Activated T-helper 1 cell treated with Interleukin-2 at 50 U/mL for 16 hours (primary cell): ENCODE results near the gene NCCRP1.
A peak's percentile ranks its signal among the peaks of the same experiment; 100 is the strongest.
"Not testable (repeated sequence)": the region's sequence is repeated elsewhere in the genome, so short reads cannot be mapped to it uniquely, and the experiment has no call there.

ENCODE experiments used
- DNase-seq: peaks from one replicate; pipeline ENCODE4 v3.0.0-alpha.2; 2020; ENCODE audit warnings: low read depth

The NCCRP1 gene

DNA sequence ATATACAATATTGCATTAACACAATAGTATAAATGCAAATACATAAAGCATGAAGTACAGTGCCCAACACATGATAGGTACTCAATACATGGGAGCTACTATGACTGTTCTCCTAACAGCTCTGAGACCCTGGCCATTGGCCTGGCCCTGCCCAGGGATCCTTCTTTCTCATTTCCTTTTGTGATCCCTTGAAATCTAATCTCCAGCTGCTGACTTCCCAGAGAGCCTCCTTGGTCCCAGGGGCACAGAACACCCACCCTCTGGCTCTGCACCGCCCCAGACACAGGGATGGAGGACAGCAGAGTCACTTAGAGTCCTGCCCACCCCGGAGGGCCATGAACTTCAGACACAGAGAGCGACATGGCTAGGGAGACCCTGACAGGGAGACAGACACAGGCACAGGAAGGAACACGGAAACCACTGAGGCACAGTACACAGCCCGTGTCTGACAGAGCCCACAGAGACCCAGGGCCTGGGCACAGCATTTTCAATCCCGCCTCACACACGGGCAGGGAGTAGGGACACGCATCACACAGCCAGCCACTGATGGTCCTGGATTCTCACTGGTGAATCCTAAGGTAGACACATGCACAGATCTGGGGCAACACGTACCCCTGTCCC is 11.5 kb downstream of the NCCRP1 start:
- DNase-seq, result no peak

DNA sequence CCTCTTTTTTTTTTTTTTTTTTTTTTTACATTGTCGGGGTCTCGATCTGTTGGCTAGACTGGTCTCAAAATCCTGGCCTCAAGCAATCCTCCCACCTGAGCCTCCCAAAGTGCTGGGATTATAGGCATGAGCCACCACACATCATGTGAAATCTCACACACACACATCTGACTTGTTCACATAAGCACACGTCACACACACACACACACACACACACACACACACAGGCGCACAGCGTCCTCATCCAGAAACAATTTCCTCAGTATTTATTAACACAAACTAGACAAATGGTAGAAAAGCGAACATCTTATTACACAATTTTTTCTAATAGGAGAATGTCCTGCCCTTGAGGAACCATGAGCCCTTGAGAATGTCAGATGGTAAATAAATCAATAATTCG is 12.4 kb downstream of the NCCRP1 start:
- DNase-seq, result no peak

DNA sequence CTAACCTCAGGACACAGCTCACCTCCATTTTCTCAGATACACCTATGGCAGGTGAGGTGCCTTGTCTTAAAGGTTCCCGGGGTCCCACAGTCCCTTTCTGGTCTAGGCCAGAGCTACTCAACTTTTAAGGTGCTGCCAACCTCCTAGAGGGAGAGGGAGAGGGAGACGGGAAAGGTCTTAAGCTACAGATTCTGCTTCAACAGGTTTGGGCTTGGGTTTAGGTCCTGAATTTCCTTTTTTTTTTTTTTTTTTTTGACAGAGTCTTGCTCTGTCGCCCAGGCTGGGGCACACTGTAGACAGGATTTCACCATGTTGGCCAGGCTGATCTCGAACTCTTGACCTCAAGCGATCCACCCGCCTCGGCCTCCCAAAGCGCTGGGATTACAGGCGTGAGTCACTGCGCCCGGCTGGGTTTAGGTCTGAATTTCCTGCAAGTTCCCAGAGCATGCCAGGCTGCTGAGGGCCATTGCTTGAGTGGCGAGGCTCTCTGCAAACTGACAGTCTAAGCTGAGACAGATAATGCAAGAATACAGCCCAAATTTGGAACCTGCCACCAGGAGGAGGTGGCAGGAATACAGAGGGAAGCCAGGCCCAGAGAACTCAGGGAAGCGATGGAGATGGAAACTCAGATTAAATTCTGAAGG is 15.1 kb downstream of the NCCRP1 start:
- no peak for DNase-seq

DNA sequence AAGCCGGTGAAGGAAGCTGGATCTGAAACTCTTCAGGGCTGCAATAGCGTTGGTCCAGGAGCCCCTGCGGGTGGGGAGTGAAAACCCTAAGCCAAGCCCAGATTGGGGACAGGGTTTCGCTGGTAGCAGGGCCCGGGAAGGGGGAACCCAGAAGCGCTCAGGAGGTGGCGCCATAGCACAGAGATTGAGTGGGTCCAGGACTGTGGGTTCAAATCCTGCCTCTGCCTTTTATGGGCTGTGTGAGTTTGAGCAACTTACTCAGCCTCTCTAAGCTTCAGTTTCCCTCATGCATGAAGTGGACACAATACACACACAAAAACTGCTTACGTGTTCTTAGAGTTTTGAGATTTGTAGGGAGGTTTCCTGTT is 15.6 kb downstream of the NCCRP1 start:
- peak; percentile 47 for DNase-seq

DNA sequence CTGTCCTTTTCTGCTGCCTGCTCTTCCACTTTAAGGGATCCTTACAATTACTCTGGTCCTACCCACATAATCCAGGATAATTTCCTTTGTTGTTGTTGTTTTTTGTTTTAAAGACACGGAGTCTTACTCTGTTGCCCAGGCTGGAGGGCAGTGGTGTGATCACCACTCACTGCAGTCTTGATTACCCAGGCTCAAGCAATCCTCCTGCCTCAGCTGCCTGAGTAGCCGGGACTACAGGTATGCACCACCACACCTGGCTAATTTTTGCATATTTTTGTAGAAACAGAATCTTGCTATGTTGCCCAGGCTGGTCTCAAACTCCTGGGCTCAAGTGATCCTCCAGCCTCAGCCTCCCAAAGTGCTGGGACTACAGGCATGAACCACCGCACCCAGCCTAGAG is 18.6 kb downstream of the NCCRP1 start:
- DNase-seq, result not testable (repeated sequence)

DNA sequence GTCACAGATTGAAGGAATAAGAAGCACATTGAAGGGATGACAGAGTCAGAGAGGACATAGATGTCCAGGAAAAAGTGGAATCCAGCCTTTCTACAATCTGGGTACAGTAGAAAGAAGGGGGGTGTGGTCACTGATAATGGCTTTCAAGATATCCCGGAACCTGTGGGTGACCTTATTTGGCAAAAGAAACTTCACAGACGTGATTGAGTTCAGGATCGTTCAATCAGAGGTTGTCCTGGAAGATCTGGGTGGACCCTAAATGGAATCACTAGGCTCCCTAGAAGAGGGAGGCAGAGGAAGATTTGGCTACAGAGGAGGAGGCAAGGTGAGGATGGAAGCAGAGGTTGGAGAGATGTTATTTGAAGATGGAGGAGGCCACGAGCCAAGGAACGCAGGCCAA is 20.3 kb downstream of the NCCRP1 start:
- no peak for DNase-seq

DNA sequence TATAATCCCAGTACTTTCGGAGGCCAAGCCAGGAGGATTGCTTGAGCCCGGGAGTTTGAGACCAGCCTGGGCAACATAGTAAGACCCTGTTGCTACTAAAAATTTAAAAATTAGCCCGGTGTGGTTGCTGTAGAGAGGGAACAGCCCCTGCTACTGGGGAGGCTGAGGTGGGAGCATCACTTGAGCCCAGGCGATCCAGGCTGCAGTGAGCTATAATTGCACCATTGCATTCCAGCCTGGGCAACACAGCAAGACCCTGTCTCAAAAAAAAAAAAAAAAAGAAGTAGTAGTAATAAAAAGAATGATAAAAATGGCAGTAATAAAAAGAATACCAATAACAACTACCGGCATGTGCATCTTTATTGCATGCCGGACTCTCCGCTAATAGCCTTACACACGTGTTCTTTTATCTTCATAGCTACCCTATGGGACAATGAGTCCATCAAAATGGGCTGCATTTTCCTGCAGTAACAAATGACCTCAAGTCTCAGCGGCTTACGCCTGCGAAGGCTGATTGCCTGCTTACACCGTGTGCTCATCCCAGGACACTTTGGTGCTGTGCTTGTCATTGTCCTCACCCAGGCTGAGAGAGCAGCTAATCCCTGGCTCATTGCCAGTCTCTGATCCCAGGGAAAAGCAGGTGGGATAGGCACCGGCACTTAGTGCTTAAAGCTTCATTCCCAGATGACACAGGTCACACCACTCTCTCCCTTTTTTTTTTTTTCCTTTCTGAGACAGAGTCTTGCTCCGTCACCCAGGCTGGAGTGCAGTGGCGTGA is 21.7 kb downstream of the NCCRP1 start:
- no peak for DNase-seq

DNA sequence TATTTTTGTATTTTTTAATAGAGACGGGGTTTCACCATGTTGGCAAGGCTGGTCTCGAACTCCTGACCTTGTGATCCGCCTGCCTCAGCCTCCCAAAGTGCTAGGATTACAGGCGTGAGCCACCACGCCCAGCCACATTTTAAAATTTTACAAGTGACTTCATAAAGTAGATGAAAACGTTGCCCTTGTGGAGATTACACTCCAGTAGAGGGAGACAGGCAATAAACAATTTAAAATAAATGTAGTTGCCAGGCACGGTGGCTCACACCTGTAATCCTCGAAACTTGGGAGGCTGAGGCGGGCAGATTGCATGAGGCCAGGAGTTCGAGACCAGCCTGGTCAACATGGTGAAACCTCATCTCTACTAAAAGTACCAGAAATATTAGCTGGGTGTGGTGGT is 22.3 kb downstream of the NCCRP1 start:
- not testable (repeated sequence) for DNase-seq

DNA sequence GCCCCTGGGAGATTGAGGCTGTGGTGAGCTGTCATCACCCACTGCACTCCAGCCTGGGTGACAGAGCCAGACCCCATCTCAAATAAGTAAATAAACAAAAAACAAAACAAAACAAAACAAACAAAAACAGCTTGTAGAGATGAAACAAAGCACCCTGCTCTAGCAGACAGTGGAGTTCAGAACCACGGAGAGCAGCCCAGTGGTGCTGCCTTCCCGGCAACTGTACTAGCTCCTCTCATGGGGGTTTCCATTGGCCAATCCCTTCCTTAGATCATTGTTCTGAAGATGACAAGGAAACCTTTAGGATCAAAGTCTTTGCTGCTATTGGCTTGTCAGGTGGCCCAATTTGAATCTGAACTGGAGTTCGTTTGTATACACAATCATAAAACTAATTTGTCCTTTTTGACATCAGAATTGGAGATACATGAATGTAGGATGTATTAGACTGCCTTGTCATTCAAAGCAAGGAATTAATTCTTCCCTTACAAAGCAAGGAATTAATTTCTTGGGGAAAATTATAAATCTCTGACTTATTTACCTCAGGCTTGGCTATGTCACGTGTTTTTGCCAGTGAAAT is 27.0 kb downstream of the NCCRP1 start:
- DNase-seq, result no peak

DNA sequence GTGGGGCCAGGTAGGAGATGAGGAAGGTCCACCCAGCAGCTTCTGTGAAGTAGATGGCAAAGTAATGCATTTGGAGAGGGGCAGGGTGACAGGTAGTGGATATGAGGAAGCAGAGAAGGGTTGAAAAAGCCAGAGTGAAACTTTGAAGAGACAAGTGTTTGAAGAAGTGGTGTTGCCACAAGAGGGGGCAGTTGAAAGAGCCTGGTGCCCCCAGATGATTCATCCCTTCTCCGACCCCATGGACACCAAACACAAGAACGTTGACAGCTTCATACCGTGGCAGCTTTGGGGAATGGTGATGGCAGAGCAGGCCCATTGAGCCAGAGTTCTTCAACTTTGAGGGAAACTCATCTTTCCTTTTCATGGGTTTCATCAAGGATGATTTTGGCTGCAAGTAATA is 28.1 kb downstream of the NCCRP1 start:
- DNase-seq, result no peak

DNA sequence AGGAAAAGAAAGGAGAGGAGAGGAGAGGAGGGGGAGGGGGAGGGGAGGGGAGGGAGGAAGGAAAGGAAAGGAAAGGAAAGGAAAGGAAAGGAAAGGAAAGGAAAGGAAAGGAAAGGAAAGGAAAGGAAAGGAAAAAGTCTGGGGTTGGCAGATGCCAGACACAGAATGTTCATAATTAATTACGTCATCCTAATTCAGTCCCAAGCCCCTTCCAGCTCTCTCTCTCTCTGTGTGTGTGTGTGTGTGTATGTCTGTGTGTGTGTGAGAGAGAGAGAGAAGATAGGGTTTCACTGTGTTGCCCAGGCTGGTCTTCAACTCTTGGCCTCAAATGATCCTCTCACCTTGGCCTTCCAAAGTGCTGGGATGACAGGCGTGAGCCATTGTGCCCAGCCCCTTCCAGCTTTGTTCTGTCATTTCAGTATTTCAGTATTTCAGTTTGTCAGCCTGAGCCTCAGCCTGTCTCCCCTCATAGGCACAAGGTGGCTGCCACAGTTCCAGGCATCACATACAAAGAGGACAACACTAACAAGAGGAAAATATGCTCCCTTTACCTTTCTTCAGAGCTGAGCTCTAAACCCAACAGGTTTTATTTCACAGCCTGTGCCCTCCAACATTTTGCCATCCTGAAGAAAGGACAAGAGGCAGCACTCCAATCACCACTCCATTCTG is 33.5 kb downstream of the NCCRP1 start:
- DNase-seq, result no peak

DNA sequence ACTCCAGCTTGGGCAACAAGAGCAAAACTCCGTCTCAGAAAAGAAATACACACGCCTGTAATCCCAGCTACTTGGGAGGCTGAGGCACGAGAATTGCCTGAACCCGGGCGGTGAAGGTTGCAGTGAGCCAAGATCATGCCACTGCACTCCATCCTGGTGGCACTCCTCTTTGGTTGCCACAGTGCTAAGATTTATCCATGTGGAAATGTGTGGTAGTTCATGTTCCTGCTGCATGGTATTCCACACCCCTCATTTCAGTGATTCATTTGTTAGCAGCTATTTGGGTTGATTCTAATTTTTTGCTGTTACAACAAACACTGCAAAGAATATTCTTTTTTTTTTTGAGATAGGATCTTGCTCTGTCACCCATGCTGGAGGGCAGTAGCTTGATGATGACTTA is 35.9 kb downstream of the NCCRP1 start:
- no peak for DNase-seq

DNA sequence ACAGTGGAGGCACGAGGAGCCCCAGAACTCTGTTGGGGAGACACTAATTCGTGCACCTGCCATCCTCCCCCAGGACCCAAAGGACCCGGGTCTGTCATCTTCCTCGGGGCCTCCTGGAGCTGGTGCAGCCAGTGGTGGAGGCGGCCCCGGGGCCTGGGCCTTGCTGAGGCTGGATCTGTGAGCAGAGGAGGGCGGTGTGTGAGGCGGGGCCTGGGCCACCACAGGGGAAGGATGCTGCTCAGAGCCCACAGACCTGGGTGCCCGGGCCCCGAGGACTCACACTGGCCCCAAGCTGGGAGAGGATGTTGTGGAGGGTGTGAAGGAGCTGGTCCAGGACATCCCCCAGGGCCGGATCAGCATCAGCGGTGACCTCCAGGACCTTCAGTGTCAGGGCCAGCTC is 39.8 kb downstream of the NCCRP1 start:
- peak; percentile 24 for DNase-seq

DNA sequence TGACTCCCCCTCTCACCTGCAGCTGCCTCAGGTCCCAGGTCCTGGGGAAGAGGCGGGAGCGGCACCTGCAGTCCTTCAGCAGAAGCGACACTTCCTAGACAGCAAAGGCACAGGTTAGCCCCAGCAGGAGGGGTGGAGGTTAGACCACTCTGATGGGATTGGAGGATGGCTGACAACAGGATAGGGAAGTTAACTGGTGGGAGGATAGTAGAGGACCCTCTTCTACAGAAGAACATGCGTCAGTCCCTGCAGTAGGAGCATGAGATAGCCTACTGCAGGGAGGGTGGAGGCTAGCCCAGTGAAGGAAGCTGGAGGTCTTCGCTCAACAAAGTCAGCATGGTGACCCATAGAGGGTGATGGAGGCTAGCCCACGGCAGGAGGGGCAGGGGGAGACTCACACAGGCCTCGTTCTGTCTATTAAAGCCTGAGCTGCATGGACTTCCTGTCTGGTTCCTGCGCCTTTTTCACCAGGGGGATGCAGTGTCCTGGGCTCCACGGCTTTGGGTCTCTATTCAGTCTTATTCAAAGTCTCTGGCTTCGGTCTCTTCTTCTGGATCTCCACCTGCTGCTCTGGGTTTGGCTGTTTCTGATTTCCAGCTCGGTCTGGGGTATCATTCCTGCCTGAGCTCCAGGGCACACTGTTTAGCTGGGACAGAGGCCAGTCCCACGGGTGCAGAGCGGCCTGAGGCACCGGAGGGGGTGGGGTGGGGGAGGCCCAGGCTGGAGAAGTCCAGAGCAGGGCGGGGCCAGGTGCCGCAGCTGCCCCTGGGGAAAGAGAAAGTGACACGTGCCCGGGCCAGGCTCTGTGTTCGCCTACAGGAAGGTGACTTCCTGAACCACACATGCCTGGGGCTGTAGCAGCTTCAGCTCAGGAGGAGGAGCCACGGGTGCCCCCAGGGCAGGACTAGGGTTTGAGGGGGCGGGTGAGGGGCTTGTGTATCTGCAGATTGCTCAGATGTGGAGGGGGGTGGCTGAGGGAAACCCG is 40.7 kb downstream of the NCCRP1 start:
- peak; percentile 14 for DNase-seq

DNA sequence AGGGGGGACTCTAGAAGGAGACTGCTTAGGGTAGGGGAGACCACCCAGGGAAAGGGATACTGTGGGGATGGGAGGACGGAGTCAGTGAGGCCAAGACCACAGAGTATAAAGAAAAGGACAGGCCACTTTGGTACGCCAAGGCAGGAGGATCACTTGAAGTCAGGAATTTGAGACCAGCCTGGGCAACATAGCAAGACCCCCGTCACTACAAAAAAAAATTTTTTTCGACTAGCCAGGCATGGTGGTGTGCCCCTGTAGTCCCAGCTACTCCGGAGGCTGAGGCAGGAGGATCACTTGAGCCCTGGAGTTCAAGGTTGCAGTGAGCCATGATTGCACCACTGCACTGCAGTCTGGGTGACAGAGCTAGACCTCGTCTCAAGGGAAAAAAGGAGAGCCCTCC is 41.4 kb downstream of the NCCRP1 start:
- no peak for DNase-seq

DNA sequence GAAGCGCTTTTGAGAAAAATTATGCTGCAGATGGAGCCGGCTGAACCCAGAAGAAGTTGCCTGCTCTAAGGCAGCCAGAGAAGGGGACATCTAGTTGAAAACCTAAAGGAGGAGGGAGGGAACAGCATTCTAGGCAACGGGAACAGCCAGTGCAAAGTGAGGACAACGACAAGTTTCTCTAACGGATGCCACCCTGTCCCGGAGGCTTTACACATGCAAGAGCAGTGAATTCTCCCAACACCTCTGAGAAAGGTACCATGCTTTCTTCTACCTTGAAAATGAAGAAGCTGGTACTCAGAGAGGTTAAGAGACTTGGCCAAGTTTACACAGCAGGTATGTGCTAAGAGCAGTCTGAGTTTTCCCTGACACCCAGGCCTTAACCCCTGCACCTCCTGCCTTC is 42.2 kb downstream of the NCCRP1 start:
- no peak for DNase-seq

DNA sequence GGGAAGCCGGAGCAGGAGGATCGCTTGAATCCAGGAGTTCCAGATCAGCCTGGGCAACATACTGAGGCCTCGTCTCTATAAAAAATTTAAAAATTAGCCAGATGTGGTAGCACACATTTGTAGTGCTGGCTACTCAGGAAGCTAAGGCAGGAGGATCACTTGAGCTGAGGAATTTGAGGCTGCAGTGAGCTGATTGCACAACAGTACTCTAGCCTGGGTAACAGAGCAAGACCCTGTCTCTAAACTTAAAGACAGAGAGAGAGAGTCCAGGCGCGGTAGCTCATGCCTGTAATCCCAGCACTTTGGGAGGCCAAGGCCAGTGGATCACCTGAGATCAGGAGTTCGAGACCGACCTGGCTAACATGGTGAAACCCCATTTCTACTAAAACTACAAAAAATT is 43.7 kb downstream of the NCCRP1 start:
- no peak for DNase-seq

DNA sequence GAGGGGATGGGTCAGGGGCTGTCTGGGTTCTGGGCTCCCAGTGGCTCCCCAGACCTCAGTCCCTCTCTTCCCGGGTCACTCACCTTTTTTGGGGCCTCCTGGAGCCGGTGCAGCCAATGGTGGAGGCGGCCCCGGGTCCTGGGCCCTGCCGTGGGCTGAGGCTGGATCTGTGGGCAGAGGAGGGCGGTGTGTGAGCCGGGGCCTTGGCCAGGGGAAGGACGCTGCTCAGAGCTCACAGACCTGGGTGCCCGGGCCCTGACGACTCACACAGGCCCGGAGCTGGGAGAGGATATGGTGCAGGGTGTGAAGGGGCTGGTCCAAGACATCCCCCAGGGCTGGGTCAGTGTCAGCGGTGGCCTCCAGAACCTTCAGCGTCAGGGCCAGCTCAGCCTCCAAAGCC is 47.0 kb downstream of the NCCRP1 start:
- not testable (repeated sequence) for DNase-seq

DNA sequence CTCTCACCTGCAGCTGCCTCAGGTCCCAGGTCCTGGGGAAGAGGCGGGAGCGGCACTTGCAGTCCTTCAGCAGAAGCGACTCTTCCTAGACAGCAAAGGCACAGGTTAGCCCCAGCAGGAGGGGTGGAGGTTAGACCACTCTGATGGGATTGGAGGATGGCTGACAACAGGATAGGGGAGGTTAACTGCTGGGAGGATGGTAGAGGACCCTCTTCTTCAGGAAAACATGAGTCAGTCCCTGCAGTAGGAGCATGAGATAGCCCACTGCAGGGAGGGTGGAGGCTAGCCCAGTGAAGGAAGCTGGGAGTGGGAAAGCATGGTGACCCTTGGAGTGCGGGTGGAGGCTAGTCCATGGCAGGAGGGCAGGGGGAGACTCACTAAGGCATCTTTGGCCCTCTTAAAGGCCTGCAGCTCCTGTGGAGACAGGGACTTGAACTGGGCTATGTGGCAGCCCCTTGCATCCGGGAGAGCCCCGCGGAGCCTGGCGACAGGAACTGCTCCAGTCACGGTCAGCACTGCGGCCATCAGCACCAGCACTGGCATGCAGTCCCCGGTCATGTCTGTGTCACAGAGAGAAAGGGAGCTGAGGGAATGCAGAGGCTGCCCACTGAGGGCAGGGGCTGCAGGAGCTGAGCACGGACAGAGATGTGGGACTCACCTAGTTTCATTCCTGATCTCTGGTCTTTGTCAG is 47.8 kb downstream of the NCCRP1 start, which contains the start of gene IFNL3:
Gene IFNL3, minus strand, starts transcription at position 597 of the 691 bp plus-strand sequence. Its CDS starts 39 bp downstream, at position 558.
- not testable (repeated sequence) for DNase-seq

DNA sequence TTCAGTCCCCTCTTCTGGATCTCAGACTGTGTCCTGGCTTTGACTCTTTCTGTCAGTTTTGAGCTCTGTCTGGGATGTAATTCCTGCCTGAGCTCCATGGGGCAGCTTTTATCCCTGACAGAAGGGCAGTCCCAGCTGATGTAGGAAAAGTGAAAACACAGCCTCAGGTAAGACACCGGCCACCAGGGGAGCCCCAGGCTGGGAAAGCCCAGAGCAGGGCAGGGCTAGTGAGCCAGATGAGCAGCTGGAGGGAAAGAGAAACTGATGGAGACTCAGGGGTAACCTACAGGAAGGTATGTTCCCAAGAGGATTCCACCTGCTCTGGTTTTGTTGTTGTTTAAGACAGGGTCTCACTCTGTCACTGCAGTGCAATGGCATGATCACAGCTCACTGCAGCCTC is 48.4 kb downstream of the NCCRP1 start:
- DNase-seq, result not testable (repeated sequence)
